HG02943 (cell line): ENCODE data around the gene NASP.
A peak's percentile ranks its signal among the peaks of the same experiment; 100 is the strongest.

Experiments
- ATAC-seq: cut with Tn5 transposase; IDR thresholded peaks from one replicate; pipeline ENCODE4 v1.9.1; 2021; ENCODE audit warnings: mild to moderate bottlenecking, low read depth, moderate library complexity; ENCODE audit not compliant: unreplicated experiment

Gene NASP

GRCh38 chr1:45583666-45584350 lies at the start of gene NASP:
TSS of gene NASP (plus strand) at chr1:45584041. CDS start at chr1:45584147, 106 bp downstream.
- peak; percentile 67 for ATAC-seq

- ATAC-seq = no peak
Measured at GRCh38 chr1:45535988-45536766, 47.7 kb upstream of the NASP start.

DNA sequence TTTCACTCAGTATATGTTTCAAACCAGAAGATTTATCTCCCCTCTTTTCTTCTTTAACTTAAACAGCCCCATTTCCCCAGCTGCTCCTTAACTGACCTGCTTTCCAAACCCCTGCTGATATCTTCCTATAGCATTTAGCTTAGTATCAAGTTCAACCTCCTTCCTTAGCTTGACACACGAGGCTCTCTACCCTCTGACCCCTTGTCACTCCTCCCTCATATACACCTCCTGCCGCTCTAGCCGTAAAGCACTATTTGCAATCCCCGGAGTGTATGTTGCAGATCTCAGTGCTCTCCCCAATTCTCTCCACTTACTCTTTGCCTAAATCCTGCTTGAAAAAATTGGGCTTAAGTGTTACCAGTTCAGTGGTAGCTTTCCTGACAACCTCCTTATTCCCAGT lies 47.0 kb upstream of the NASP start:
- ATAC-seq = no peak

- ATAC-seq = no peak
Measured at GRCh38 chr1:45541193-45541592, 42.6 kb upstream of the NASP start.

DNA sequence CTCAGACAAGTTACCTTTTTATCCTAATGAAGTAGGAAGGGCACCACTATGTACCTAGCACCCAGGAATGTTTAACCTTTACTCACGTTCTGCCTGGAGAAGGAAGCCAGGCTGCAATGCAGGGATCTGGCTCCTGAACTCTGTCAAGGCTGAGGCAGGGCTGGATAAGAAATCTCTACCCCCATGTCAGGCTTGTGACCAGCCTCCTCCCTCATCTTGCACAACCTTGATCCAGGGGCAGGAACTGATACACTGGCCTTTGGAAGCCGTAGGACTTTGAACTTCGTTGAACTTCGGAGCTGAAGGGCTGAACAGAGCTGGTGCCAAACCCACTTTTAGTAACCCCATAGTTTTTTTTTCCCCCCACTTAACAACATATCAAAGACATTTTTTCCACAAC lies 41.2 kb upstream of the NASP start:
- no peak for ATAC-seq

- no peak for ATAC-seq
Measured at GRCh38 chr1:45543581-45544417, 40.0 kb upstream of the NASP start.

DNA sequence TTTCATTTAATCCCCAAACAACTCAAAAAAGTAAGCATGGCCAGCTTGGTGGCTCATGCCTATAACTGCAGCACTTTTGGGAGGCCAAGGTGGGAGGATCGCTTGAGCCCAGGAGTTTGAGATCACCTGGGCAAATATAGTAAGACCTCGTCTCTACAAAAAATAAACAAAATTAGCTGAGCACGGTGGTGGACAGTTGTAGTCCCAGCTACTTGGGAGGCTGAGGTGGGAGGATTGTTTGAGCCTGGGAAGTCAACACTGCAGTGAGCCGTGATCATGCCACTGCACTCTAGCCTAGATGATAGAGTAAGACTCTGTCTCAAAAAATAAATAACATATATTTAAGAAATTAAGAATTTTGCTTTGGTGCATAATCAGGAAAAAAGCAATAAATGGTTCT lies 39.3 kb upstream of the NASP start:
- ATAC-seq = no peak

DNA sequence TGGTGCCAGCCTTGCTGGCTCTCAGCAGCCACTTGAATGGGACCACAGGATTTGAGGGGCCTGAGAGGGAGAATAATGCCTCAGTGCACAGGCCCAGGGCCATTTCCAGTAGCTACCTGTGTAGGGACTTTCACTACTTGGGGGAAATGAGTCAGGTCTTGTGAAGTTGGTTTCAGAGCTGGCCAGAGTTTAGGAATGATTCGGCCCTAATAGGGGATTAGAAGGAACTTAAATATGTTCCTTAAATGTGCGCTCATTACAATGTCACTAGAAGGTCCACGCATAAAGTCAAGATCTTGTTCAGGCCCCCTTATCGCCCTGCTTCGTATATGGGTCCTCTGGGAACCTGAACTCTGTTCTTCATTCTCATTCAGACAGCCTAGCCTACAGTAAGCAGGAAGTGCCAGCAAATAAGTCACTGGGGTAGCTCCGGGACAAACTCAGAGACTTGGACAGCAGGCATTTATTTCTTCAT lies 38.8 kb upstream of the NASP start:
- peak; percentile 39 for ATAC-seq

- no peak for ATAC-seq
Measured at GRCh38 chr1:45545553-45546310, 38.1 kb upstream of the NASP start.

GRCh38 chr1:45550401-45551351 lies 33.2 kb upstream of the NASP start, which contains the start of gene AKR1A1:
TSS of gene AKR1A1 (plus strand) at chr1:45550826. CDS start at chr1:45561795, 10,969 bp downstream.
- peak; percentile 93 for ATAC-seq

DNA sequence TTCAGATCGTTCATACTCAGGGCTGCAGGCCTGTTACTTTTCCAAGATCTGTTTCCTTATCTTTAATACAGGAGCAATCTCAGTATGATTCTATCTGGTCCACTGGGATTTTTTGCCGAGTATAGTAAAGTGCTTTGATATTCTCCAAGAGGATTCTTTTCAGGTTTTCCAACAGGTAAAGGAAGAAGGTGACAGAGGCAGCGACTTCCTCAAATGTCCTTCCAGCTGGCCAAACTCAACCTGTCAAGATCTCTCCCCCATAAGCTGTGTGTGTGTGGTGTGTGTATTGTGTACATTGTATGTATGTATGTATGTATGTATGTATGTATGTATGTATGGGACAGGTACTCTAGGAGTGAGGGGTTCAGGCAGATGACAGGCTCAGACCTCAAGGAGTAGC lies 32.2 kb upstream of the NASP start:
- ATAC-seq = no peak

GRCh38 chr1:45552331-45552730 lies 31.5 kb upstream of the NASP start:
- no peak for ATAC-seq

- no peak for ATAC-seq
Measured at GRCh38 chr1:45554198-45554597, 29.6 kb upstream of the NASP start.

GRCh38 chr1:45557422-45557944 lies 26.4 kb upstream of the NASP start:
- no peak for ATAC-seq

DNA sequence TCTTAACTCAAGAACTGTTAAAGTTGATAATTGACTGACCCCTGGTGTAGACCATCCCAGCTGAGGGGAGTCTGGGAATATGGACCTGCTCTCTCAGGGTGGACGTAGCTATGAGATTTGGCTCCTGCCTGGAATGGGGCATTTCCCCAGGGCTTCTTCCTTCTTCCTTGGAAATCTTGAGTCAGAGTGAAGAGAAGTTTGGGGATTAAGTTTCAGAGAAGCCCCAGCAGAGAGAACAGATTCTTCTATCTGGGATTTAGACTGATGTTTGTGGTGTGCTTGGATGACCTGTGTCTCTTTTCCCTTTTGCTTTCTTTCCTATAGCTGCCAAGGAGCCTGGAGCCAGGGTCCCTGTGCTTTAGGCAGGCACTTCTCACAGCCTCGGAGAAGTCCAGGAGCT lies 20.0 kb upstream of the NASP start:
- ATAC-seq = no peak

DNA sequence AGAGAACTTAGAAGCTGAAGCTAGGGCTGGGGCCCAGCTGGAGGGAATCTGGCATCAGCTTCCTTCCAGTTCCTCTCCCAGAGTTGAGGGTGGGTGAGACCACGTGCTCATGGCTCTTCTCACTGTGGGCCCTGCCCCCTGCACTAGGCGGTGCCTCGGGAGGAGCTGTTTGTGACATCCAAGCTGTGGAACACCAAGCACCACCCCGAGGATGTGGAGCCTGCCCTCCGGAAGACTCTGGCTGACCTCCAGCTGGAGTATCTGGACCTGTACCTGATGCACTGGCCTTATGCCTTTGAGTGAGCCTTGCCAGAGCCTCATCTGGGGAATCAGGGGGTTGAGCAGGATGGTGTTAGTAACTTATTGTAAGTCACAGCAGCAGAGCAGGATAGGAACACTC lies 17.1 kb upstream of the NASP start:
- ATAC-seq = no peak

DNA sequence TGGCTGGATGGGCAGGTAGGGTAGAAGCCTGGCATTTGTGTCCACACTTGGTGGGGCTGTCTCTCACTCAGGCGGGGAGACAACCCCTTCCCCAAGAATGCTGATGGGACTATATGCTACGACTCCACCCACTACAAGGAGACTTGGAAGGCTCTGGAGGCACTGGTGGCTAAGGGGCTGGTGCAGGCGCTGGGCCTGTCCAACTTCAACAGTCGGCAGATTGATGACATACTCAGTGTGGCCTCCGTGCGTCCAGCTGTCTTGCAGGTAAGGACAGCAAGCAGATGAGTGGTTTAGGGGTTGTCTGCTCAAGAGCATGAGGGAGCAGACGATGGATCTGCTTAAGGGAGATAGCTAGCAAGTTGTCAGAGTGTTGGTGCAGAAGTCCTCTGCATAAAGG lies 15.9 kb upstream of the NASP start:
- ATAC-seq = no peak

GRCh38 chr1:45568421-45568820 lies 15.4 kb upstream of the NASP start:
- ATAC-seq = no peak

DNA sequence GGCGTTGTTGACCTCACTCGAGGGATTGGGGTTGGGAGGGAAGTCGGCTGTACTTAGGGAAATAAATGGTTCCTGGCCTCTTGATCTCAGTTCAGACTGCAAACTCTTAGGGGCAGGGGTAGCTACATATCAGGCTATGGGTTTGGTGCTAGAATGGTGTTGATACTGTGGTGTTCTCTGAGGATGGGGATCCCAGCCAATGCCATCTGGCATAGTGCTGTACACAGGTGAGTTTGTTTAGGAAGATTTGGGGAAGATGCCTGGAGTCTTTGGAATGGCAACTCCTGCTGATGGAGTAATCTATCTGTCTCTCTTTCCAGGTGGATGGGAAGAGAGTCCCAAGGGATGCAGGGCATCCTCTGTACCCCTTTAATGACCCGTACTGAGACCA lies 14.3 kb upstream of the NASP start:
- no peak for ATAC-seq
